NT2/D1 (cell line): ENCODE results near the gene SCARF2.

Experiments
- SUZ12 ChIP-seq: IDR thresholded peaks from 2 replicates; pipeline ENCODE4 v1.6.1; 2011; ENCODE audit not compliant: insufficient read length, insufficient read depth; ENCODE audit errors: extremely low read depth
- YY1 ChIP-seq: IDR thresholded peaks from 2 replicates; pipeline ENCODE4 v1.6.1; 2011; ENCODE audit not compliant: insufficient read length, insufficient read depth
- ZNF274 ChIP-seq: IDR thresholded peaks from 2 replicates; pipeline ENCODE4 v1.6.1; 2011; ENCODE audit warnings: mild to moderate bottlenecking, low read depth, low read length

DNA sequence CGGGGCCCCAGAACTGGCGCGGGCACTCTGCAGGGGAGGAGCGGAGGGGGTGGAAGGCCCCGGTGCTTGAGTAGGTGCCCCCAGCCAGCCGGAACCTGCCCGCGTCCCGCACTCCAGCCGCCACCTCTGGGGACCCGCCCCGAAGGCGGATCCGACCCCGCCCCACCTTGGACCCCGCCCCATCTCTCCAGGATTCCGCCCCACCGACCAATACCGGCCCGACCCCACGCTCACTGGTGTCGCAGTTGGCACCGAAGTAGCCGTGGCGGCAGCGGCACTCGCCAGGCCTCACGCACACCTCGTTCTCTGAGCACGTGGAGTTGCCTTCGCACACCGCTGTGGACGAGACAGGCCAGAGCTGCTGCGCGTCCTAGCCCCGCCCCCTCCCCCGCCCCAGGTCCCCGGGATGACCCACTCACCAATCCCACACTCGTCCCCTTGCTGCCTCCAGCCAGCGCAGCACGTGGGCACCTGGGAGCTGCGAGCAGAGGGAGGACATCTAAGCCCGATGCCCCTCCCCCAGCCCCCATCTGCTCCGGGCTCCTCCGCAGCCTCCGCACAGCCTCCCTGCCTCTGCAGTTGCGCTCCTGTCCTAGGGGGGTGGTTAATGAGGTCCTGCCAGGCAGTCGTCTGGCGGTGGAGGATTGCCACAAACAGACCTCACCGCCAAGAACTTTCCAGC, 6.0 kb downstream of the SCARF2 start:
- TF ChIP-seq ZNF274, result no peak
- no peak for TF ChIP-seq YY1
- TF ChIP-seq SUZ12, result no peak
